Neural progenitor cell (in vitro differentiated cells): Measurements from ENCODE around the gene SFXN5.

ENCODE experiments used
- CTCF ChIP-seq: fragments of 200-600 bp; sonication (generic); IDR thresholded peaks from 2 replicates; pipeline ENCODE4 v1.5.1; 2017; ENCODE audit warnings: antibody characterized with exemption, mild to moderate bottlenecking
- EZH2 ChIP-seq: fragments of 200-600 bp; sonication (generic); IDR thresholded peaks from 2 replicates; pipeline ENCODE4 v1.6.1; 2017; ENCODE audit warnings: antibody characterized with exemption, mild to moderate bottlenecking, moderate library complexity
- EZH2phosphoT487 ChIP-seq: fragments of 200-600 bp; sonication (generic); IDR thresholded peaks from 2 replicates; pipeline ENCODE4 v1.6.1; 2017; ENCODE audit warnings: antibody characterized with exemption

GRCh38 chr2:72945450-72946019 is 126.0 kb downstream of the SFXN5 start:
- TF ChIP-seq CTCF (no peak), EZH2 (no peak), EZH2phosphoT487 (no peak)
